A549 treated with Mapracorat at 1 μM for 4 hours (cell line): ENCODE results near the gene ACP3. TPM values are rescaled to one million over a fixed set of nuclear protein-coding genes. Genes with fewer than 3 reads are reported as not detected.

Experiments used
- total RNA-seq: library from RNA; stranded (reverse); fragments of 200-300 nt; extraction: Qiagen RNA extraction; gene quantifications from 5 replicates; pipeline ENCODE4 v1.2.3, GENCODE V29; 2022

ACP3 gene, protein sequence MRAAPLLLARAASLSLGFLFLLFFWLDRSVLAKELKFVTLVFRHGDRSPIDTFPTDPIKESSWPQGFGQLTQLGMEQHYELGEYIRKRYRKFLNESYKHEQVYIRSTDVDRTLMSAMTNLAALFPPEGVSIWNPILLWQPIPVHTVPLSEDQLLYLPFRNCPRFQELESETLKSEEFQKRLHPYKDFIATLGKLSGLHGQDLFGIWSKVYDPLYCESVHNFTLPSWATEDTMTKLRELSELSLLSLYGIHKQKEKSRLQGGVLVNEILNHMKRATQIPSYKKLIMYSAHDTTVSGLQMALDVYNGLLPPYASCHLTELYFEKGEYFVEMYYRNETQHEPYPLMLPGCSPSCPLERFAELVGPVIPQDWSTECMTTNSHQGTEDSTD
- total RNA-seq, result 0.07 to 0.08 TPM in 2 of 5 replicates, not detected in the others

DNA sequence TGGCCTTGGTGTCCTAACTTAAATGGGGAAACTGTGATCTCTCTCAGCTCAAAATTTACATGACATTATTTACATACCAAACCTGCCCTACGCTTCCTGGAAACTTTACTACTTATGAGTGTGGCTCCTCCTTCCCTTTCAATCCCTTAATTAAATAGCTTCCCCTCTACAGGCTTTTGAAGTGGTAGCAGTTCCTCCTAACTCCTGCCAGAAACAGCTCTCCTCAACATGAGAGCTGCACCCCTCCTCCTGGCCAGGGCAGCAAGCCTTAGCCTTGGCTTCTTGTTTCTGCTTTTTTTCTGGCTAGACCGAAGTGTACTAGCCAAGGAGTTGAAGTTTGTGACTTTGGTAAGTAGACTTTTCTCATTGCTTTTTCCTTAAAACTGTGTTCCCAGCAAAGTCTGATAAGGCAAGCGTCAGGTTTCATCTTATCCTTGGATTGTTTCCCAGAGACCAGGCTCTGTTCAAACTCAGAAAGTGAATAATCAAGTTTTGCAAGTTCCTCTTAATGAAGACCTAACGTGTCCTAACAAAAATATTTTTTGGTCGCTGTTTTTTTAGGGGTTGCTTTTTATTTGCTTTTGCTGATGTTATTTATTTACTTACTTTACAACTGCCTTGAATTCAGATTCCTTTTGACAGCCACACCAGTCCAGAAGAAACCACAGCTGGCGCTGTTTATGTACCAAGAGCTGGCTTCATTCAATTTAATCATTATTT is at the start of gene ACP3:
ACP3 (plus strand) TSS at position 179 of the 720 bp plus-strand sequence; CDS start at position 229, 50 bp downstream.

Other genes starting within 250 kb of the ACP3 start
- gene DNAJC13, start 100.1 kb downstream of the ACP3 start, total RNA-seq, result 9.6 to 12.8 TPM (median 12.5 TPM) in 5 replicates